HEK293 (cell line): ENCODE results near the gene TPSAB1.
A peak's percentile ranks its signal among the peaks of the same experiment; 100 is the strongest.

Experiments used
- KLF7 ChIP-seq: fragments of 450-650 bp; formaldehyde crosslinking; IDR thresholded peaks from 2 replicates; pipeline ENCODE4 v1.5.1; 2016; ENCODE audit warnings: missing biosample characterization, missing genetic modification characterization, borderline replicate concordance
- MYNN ChIP-seq: fragments of 450-650 bp; formaldehyde crosslinking; IDR thresholded peaks from 2 replicates; pipeline ENCODE4 v1.5.1; 2016; ENCODE audit warnings: missing biosample characterization, missing genetic modification characterization, borderline replicate concordance
- PRDM4 ChIP-seq: fragments of 450-650 bp; formaldehyde crosslinking; IDR thresholded peaks from 2 replicates; pipeline ENCODE4 v1.5.1; 2017; ENCODE audit warnings: missing biosample characterization, missing genetic modification characterization
- SALL2 ChIP-seq: fragments of 450-650 bp; formaldehyde crosslinking; IDR thresholded peaks from 2 replicates; pipeline ENCODE4 v1.5.0; 2017; ENCODE audit warnings: missing biosample characterization, mild to moderate bottlenecking, missing genetic modification characterization, borderline replicate concordance
- TSHZ1 ChIP-seq: fragments of 450-650 bp; formaldehyde crosslinking; IDR thresholded peaks from 2 replicates; pipeline ENCODE4 v1.5.1; 2016; ENCODE audit warnings: missing biosample characterization, missing genetic modification characterization, borderline replicate concordance
- YY1 ChIP-seq: fragments of 450-650 bp; formaldehyde crosslinking; IDR thresholded peaks from 2 replicates; pipeline ENCODE4 v1.5.1; 2018; ENCODE audit warnings: missing biosample characterization, missing genetic modification characterization
- ZBTB21 ChIP-seq: fragments of 450-650 bp; formaldehyde crosslinking; IDR thresholded peaks from 2 replicates; pipeline ENCODE4 v1.5.1; 2017; ENCODE audit warnings: missing biosample characterization, missing genetic modification characterization
- ZBTB48 ChIP-seq: fragments of 450-650 bp; formaldehyde crosslinking; IDR thresholded peaks from 2 replicates; pipeline ENCODE4 v1.5.1; 2016; ENCODE audit warnings: missing biosample characterization, missing genetic modification characterization
- ZBTB8A ChIP-seq: fragments of 450-650 bp; formaldehyde crosslinking; IDR thresholded peaks from 2 replicates; pipeline ENCODE4 v1.5.1; 2016; ENCODE audit warnings: missing biosample characterization, missing genetic modification characterization
- ZFP69B ChIP-seq: fragments of 450-650 bp; formaldehyde crosslinking; IDR thresholded peaks from 2 replicates; pipeline ENCODE4 v1.5.1; 2016; ENCODE audit warnings: missing biosample characterization, missing genetic modification characterization
- ZNF114 ChIP-seq: fragments of 450-650 bp; formaldehyde crosslinking; IDR thresholded peaks from 2 replicates; pipeline ENCODE4 v1.5.0; 2017; ENCODE audit warnings: missing biosample characterization, missing genetic modification characterization
- ZNF214 ChIP-seq: fragments of 450-650 bp; formaldehyde crosslinking; IDR thresholded peaks from 2 replicates; pipeline ENCODE4 v1.5.1; 2017; ENCODE audit warnings: missing biosample characterization, mild to moderate bottlenecking, missing genetic modification characterization, borderline replicate concordance
- ZNF354C ChIP-seq: fragments of 450-650 bp; formaldehyde crosslinking; IDR thresholded peaks from 2 replicates; pipeline ENCODE4 v1.5.1; 2016; ENCODE audit warnings: missing biosample characterization, missing genetic modification characterization, low read depth, borderline replicate concordance
- ZNF366 ChIP-seq: fragments of 450-650 bp; formaldehyde crosslinking; conservative IDR thresholded peaks from 2 replicates; pipeline ENCODE4 v1.5.1; 2016; ENCODE audit warnings: missing biosample characterization, missing genetic modification characterization
- ZNF37A ChIP-seq: fragments of 450-650 bp; IDR thresholded peaks from 2 replicates; pipeline ENCODE4 v1.5.1; 2018; ENCODE audit warnings: missing biosample characterization, missing genetic modification characterization
- ZNF391 ChIP-seq: fragments of 450-650 bp; formaldehyde crosslinking; IDR thresholded peaks from 2 replicates; pipeline ENCODE4 v1.5.1; 2016; ENCODE audit warnings: low read depth, missing biosample characterization, missing genetic modification characterization, borderline replicate concordance
- ZNF473 ChIP-seq: fragments of 450-650 bp; formaldehyde crosslinking; IDR thresholded peaks from 2 replicates; pipeline ENCODE4 v1.5.1; 2017; ENCODE audit warnings: missing biosample characterization, missing genetic modification characterization
- ZNF561 ChIP-seq: fragments of 450-650 bp; IDR thresholded peaks from 2 replicates; pipeline ENCODE4 v1.5.1; 2018; ENCODE audit warnings: missing biosample characterization, missing genetic modification characterization, borderline replicate concordance
- ZNF571 ChIP-seq: fragments of 450-650 bp; formaldehyde crosslinking; IDR thresholded peaks from 2 replicates; pipeline ENCODE4 v1.5.0; 2017; ENCODE audit warnings: missing biosample characterization, missing genetic modification characterization
- ZNF768 ChIP-seq: fragments of 450-650 bp; formaldehyde crosslinking; IDR thresholded peaks from 2 replicates; pipeline ENCODE4 v1.5.1; 2018; ENCODE audit warnings: missing biosample characterization, mild to moderate bottlenecking, missing genetic modification characterization
- TF ChIP-seq, protein P1 (sequence below): fragments of 450-650 bp; formaldehyde crosslinking; IDR thresholded peaks from 2 replicates; pipeline ENCODE4 v1.5.1; 2016; ENCODE audit warnings: missing biosample characterization, missing genetic modification characterization
- TF ChIP-seq, protein P2 (sequence below): fragments of 450-650 bp; formaldehyde crosslinking; IDR thresholded peaks from 2 replicates; pipeline ENCODE4 v1.5.1; 2016; ENCODE audit warnings: missing biosample characterization, missing genetic modification characterization
- TF ChIP-seq, protein P3 (sequence below): fragments of 450-650 bp; formaldehyde crosslinking; IDR thresholded peaks from 2 replicates; pipeline ENCODE4 v1.5.1; 2016; ENCODE audit warnings: missing biosample characterization, missing genetic modification characterization
- TF ChIP-seq, protein P4 (sequence below): sonication (generic); formaldehyde crosslinking; IDR thresholded peaks from 2 replicates; pipeline ENCODE4 v1.8.1; 2022; ENCODE audit warnings: mild to moderate bottlenecking, moderate library complexity, missing genetic modification reagents

The TPSAB1 gene

GRCh38 chr16:1271724-1272413, 31.4 kb downstream of the TPSAB1 start (continued):
- TF ChIP-seq KLF7 (tag by site-specific recombination) (0 out of 2 replicates have a peak, but pooled peaks have one; percentile 74), ZNF366 (peak; percentile 49; the same call in 1 of the 2 replicates), ZBTB21 (tag by site-specific recombination) (peak; percentile 74), ZBTB8A (tag by site-specific recombination) (peak; percentile 79), ZNF391 (tag by site-specific recombination) (peak; percentile 50; the same call in 1 of the 2 replicates), MYNN (tag by site-specific recombination) (0 out of 2 replicates have a peak, but pooled peaks have one; percentile 54), ZNF473 (peak; percentile 100), YY1 (tag by site-specific recombination) (peak; percentile 71; the same call in 1 of the 2 replicates), SALL2 (tag by site-specific recombination) (peak; percentile 99), ZNF214 (tag by site-specific recombination) (peak; percentile 97; the same call in 1 of the 2 replicates), ZNF114 (tag by site-specific recombination) (peak; percentile 100), TSHZ1 (peak; percentile 68; the same call in 1 of the 2 replicates), ZNF354C (0 out of 2 replicates have a peak, but pooled peaks have one; percentile 28), PRDM4 (tag by site-specific recombination) (peak; percentile 81), ZBTB48 (tag by site-specific recombination) (peak; percentile 40; the same call in 1 of the 2 replicates), ZNF768 (peak; percentile 96; the same call in 1 of the 2 replicates), ZNF37A (peak; percentile 97), ZFP69B (tag by site-specific recombination) (peak; percentile 67; the same call in 1 of the 2 replicates), ZNF561 (peak; percentile 100), ZNF571 (peak; percentile 100)
- TF ChIP-seq, protein P1, sequence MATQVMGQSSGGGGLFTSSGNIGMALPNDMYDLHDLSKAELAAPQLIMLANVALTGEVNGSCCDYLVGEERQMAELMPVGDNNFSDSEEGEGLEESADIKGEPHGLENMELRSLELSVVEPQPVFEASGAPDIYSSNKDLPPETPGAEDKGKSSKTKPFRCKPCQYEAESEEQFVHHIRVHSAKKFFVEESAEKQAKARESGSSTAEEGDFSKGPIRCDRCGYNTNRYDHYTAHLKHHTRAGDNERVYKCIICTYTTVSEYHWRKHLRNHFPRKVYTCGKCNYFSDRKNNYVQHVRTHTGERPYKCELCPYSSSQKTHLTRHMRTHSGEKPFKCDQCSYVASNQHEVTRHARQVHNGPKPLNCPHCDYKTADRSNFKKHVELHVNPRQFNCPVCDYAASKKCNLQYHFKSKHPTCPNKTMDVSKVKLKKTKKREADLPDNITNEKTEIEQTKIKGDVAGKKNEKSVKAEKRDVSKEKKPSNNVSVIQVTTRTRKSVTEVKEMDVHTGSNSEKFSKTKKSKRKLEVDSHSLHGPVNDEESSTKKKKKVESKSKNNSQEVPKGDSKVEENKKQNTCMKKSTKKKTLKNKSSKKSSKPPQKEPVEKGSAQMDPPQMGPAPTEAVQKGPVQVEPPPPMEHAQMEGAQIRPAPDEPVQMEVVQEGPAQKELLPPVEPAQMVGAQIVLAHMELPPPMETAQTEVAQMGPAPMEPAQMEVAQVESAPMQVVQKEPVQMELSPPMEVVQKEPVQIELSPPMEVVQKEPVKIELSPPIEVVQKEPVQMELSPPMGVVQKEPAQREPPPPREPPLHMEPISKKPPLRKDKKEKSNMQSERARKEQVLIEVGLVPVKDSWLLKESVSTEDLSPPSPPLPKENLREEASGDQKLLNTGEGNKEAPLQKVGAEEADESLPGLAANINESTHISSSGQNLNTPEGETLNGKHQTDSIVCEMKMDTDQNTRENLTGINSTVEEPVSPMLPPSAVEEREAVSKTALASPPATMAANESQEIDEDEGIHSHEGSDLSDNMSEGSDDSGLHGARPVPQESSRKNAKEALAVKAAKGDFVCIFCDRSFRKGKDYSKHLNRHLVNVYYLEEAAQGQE (tag by site-specific recombination): peak; percentile 20; the same call in 1 of the 2 replicates
- TF ChIP-seq, protein P2, sequence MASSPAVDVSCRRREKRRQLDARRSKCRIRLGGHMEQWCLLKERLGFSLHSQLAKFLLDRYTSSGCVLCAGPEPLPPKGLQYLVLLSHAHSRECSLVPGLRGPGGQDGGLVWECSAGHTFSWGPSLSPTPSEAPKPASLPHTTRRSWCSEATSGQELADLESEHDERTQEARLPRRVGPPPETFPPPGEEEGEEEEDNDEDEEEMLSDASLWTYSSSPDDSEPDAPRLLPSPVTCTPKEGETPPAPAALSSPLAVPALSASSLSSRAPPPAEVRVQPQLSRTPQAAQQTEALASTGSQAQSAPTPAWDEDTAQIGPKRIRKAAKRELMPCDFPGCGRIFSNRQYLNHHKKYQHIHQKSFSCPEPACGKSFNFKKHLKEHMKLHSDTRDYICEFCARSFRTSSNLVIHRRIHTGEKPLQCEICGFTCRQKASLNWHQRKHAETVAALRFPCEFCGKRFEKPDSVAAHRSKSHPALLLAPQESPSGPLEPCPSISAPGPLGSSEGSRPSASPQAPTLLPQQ (tag by site-specific recombination): peak; percentile 84
- TF ChIP-seq, protein P3, sequence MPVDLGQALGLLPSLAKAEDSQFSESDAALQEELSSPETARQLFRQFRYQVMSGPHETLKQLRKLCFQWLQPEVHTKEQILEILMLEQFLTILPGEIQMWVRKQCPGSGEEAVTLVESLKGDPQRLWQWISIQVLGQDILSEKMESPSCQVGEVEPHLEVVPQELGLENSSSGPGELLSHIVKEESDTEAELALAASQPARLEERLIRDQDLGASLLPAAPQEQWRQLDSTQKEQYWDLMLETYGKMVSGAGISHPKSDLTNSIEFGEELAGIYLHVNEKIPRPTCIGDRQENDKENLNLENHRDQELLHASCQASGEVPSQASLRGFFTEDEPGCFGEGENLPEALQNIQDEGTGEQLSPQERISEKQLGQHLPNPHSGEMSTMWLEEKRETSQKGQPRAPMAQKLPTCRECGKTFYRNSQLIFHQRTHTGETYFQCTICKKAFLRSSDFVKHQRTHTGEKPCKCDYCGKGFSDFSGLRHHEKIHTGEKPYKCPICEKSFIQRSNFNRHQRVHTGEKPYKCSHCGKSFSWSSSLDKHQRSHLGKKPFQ (tag by site-specific recombination): peak; percentile 42; the same call in 1 of the 2 replicates
- TF ChIP-seq, protein P4, sequence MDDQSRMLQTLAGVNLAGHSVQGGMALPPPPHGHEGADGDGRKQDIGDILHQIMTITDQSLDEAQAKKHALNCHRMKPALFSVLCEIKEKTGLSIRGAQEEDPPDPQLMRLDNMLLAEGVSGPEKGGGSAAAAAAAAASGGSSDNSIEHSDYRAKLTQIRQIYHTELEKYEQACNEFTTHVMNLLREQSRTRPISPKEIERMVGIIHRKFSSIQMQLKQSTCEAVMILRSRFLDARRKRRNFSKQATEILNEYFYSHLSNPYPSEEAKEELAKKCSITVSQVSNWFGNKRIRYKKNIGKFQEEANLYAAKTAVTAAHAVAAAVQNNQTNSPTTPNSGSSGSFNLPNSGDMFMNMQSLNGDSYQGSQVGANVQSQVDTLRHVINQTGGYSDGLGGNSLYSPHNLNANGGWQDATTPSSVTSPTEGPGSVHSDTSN: 0 out of 2 replicates have a peak, but pooled peaks have one; percentile 53
